Uterus (tissue), 4 donors: ENCODE data around the gene ZBTB18. TPM values are rescaled to one million over a fixed set of nuclear protein-coding genes. Genes with fewer than 3 reads are reported as not detected.

Experiments
- DNase-seq, 2 donors: peaks; one replicate each; pipeline ENCODE4 v3.0.0-alpha.2; 2019 to 2020
- H3K27ac ChIP-seq, 2 donors: fragments of 200-600 bp; sonication (generic); 1 replicate in 1 of 2; 2 replicates in 1 of 2; pipeline ENCODE4 v1.5.1; 2016 to 2018
- H3K27me3 ChIP-seq, 2 donors: fragments of 200-600 bp; sonication (generic); one replicate each; pipeline ENCODE4 v1.5.1; 2018 to 2019; ENCODE audit warnings: control low read depth in 1 of 2
- H3K36me3 ChIP-seq, 2 donors: fragments of 200-600 bp; sonication (generic); one replicate each; pipeline ENCODE4 v1.5.1; 2019; ENCODE audit warnings: control low read depth in 1 of 2
- H3K4me1 ChIP-seq, 2 donors: fragments of 200-600 bp; sonication (generic); one replicate each; pipeline ENCODE4 v1.5.1; 2018 to 2019; ENCODE audit warnings: control low read depth in 1 of 2
- H3K4me3 ChIP-seq, 2 donors: fragments of 200-600 bp; sonication (generic); 1 replicate in 1 of 2; 2 replicates in 1 of 2; pipeline ENCODE4 v1.5.1; 2018 to 2019; ENCODE audit warnings: mild to moderate bottlenecking in 1 of 2
- H3K9me3 ChIP-seq, 2 donors: fragments of 200-600 bp; sonication (generic); one replicate each; pipeline ENCODE4 v1.5.1; 2019; ENCODE audit warnings: control low read depth in 1 of 2
- CTCF ChIP-seq, 4 experiments: fragments of 200-600 bp in 2 of 4; fragments of 450-650 bp in 2 of 4; sonication (generic) in 2 of 4; IDR thresholded peaks; one replicate each; pipeline ENCODE4 v1.5.1; 2016 to 2019; ENCODE audit warnings: antibody characterized with exemption in 4 of 4, mild to moderate bottlenecking in 2 of 4, moderate library complexity in 1 of 4
- POLR2A ChIP-seq, 2 donors: fragments of 450-650 bp; IDR thresholded peaks; one replicate each; pipeline ENCODE4 v1.6.1; 2016; ENCODE audit warnings: antibody characterized with exemption in 2 of 2, mild to moderate bottlenecking in 1 of 2, moderate library complexity in 1 of 2
- intact Hi-C: fragments of 100-400 bp; cut with DNase I; formaldehyde crosslinking; loops from one replicate; pipeline ENCODE4 v1.15.1; 2023; ENCODE audit warnings: low total_unique reads
- total RNA-seq, 4 donors: library from RNA; depleted of rRNA in 3 of 4; stranded (reverse); fragments of >200 nt in 3 of 4; gene quantifications; one replicate each; pipeline versions ENCODE4 v1.1.0 to v1.2.4, GENCODE V29; 2014 to 2023
- donor health status: DM: yes; HTN: yes; CAD: no.

Gene ZBTB18
- total RNA-seq, 4 donors from 2014 or later: 5.3 to 16.7 (median 12.4) TPM

GRCh38 chr1:244027491-244028145 is 23.5 kb upstream of the ZBTB18 start:
- TF ChIP-seq CTCF (IDR thresholded peaks at IDR 0.05) (no peak), POLR2A (IDR thresholded peaks at IDR 0.05) (no peak)
- H3K27ac ChIP-seq: no peak overlapping the region
- no peak for DNase-seq
- intact Hi-C loops: no loop called here
- H3K36me3 ChIP-seq: no peaks in the 10 kb centered on the region
- no peaks in the 10 kb centered on the region for H3K9me3 ChIP-seq
- H3K27me3 ChIP-seq: no peaks in the 10 kb centered on the region
- no peak overlapping the region for H3K4me3 ChIP-seq
- H3K4me1 ChIP-seq: no peaks in the 10 kb centered on the region

GRCh38 chr1:244028701-244029100 is 22.4 kb upstream of the ZBTB18 start:
- no peak overlapping the region for H3K4me3 ChIP-seq
- H3K27ac ChIP-seq: no peak overlapping the region
- H3K4me1 ChIP-seq: no peaks in the 10 kb centered on the region
- H3K27me3 ChIP-seq: no peaks in the 10 kb centered on the region
- intact Hi-C loops: no loop called here
- H3K36me3 ChIP-seq: no peaks in the 10 kb centered on the region
- no peak for DNase-seq
- TF ChIP-seq POLR2A (IDR thresholded peaks at IDR 0.05) (no peak), CTCF (IDR thresholded peaks at IDR 0.05) (no peak)
- H3K9me3 ChIP-seq: no peaks in the 10 kb centered on the region

- no peak for DNase-seq
- TF ChIP-seq POLR2A (IDR thresholded peaks at IDR 0.05) (no peak), CTCF (IDR thresholded peaks at IDR 0.05) (no peak)
- Histone ChIP-seq H3K9me3 (no peaks in the 10 kb centered on the region), H3K4me1 (no peaks in the 10 kb centered on the region), H3K27me3 (no peaks in the 10 kb centered on the region), H3K4me3 (no peak overlapping the region), H3K27ac (no peak overlapping the region), H3K36me3 (no peaks in the 10 kb centered on the region)
- intact Hi-C loops: no loop called here
Measured at GRCh38 chr1:244029124-244029523, 22.0 kb upstream of the ZBTB18 start.

- Histone ChIP-seq H3K4me3 (no peak overlapping the region), H3K27me3 (no peaks in the 10 kb centered on the region), H3K4me1 (no peaks in the 10 kb centered on the region), H3K9me3 (no peaks in the 10 kb centered on the region), H3K27ac (no peak overlapping the region), H3K36me3 (no peaks in the 10 kb centered on the region)
- TF ChIP-seq CTCF (IDR thresholded peaks at IDR 0.05) (no peak), POLR2A (IDR thresholded peaks at IDR 0.05) (no peak)
- DNase-seq: no peak
- intact Hi-C loops: no loop called here
Measured at GRCh38 chr1:244030481-244031040, 20.5 kb upstream of the ZBTB18 start.

GRCh38 chr1:244035358-244035757 is 15.7 kb upstream of the ZBTB18 start:
- DNase-seq: no peak
- Histone ChIP-seq H3K36me3 (no peaks in the 10 kb centered on the region), H3K27me3 (no peaks in the 10 kb centered on the region), H3K4me1 (no peaks in the 10 kb centered on the region), H3K9me3 (no peaks in the 10 kb centered on the region), H3K4me3 (no peak overlapping the region), H3K27ac (no peak overlapping the region)
- intact Hi-C loops: no loop called here
- TF ChIP-seq CTCF (IDR thresholded peaks at IDR 0.05): no peak
- no peak for TF ChIP-seq POLR2A (IDR thresholded peaks at IDR 0.05)
